GM20431 (cell line): Measurements from ENCODE around the gene ENO4.

ENCODE experiments used
- in situ Hi-C: fragments of 300-500 bp; cut with MseI, MboI; formaldehyde crosslinking; loops from one replicate; pipeline ENCODE4 v1.15.0; 2020; ENCODE audit warnings: low sequenced_read_pairs; ENCODE audit not compliant: unreplicated experiment

ENO4 gene

GRCh38 chr10:116827214-116827671 is 22.1 kb upstream of the ENO4 start:
- in situ Hi-C loops = no loop called here

GRCh38 chr10:116828116-116828515 is 21.2 kb upstream of the ENO4 start:
- in situ Hi-C loops = no loop called here

- in situ Hi-C loops = no loop called here
Measured at GRCh38 chr10:116829711-116830110, 19.6 kb upstream of the ENO4 start.

- in situ Hi-C loops = no loop called here
Measured at GRCh38 chr10:116831086-116831485, 18.2 kb upstream of the ENO4 start.

- in situ Hi-C loops = no loop called here
Measured at GRCh38 chr10:116831790-116832189, 17.5 kb upstream of the ENO4 start.

- in situ Hi-C loops = no loop called here
Measured at GRCh38 chr10:116833986-116834985, 15.0 kb upstream of the ENO4 start.

- in situ Hi-C loops = no loop called here
Measured at GRCh38 chr10:116835658-116836057, 13.6 kb upstream of the ENO4 start.

GRCh38 chr10:116836083-116836482 is 13.2 kb upstream of the ENO4 start:
- in situ Hi-C loops = no loop called here

GRCh38 chr10:116836902-116837523 is 12.3 kb upstream of the ENO4 start:
- in situ Hi-C loops = no loop called here

- in situ Hi-C loops = no loop called here
Measured at GRCh38 chr10:116838143-116838725, 11.1 kb upstream of the ENO4 start.

GRCh38 chr10:116840389-116841075 is 8.8 kb upstream of the ENO4 start:
- in situ Hi-C loops = no loop called here

- in situ Hi-C loops = no loop called here
Measured at GRCh38 chr10:116845823-116846222, 3.5 kb upstream of the ENO4 start.

GRCh38 chr10:116848032-116848943 is 1.0 kb upstream of the ENO4 start:
- in situ Hi-C loops = no loop called here

GRCh38 chr10:116848944-116849247 is 403 bp upstream of the ENO4 start:
- in situ Hi-C loops = no loop called here

GRCh38 chr10:116850058-116850611 is 836 bp downstream of the ENO4 start:
- in situ Hi-C loops = no loop called here

GRCh38 chr10:116852246-116852645 is 2.9 kb downstream of the ENO4 start:
- in situ Hi-C loops = no loop called here

GRCh38 chr10:116853287-116853686 is 4.0 kb downstream of the ENO4 start:
- in situ Hi-C loops = no loop called here

GRCh38 chr10:116853701-116854100 is 4.4 kb downstream of the ENO4 start:
- in situ Hi-C loops = no loop called here

GRCh38 chr10:116857156-116857555 is 7.9 kb downstream of the ENO4 start:
- in situ Hi-C loops = no loop called here
